HCT116 (cell line): ENCODE data around the gene USP10.

Experiments used
- CTCF ChIP-seq, 3 experiments: fragments of 200-600 bp in 1 of 3; sonication (generic) in 1 of 3; IDR thresholded peaks in 2 of 3; conservative IDR thresholded peaks in 1 of 3; 2 replicates each; pipeline ENCODE4 v1.5.1; 2012 to 2017; ENCODE audit warnings: low read depth in 2 of 3, low read length in 2 of 3, antibody characterized with exemption in 1 of 3, borderline replicate concordance in 1 of 3, control low read depth in 1 of 3, mild to moderate bottlenecking in 1 of 3, mixed read lengths in 1 of 3, mixed run types in 1 of 3, moderate library complexity in 1 of 3; ENCODE audit not compliant: insufficient read depth in 1 of 3
- EGR1 ChIP-seq: IDR thresholded peaks from 2 replicates; pipeline ENCODE4 v1.6.1; 2012; ENCODE audit warnings: low read depth
- EZH2 ChIP-seq: fragments of 200-600 bp; sonication (generic); IDR thresholded peaks from 2 replicates; pipeline ENCODE4 v1.6.1; 2017; ENCODE audit warnings: antibody characterized with exemption, mixed run types
- EZH2phosphoT487 ChIP-seq: fragments of 200-600 bp; IDR thresholded peaks from 2 replicates; pipeline ENCODE4 v1.6.1; 2018; ENCODE audit warnings: antibody characterized with exemption, borderline replicate concordance
- JUND ChIP-seq: IDR thresholded peaks from 2 replicates; pipeline ENCODE4 v1.6.1; 2012
- POLR2A ChIP-seq: IDR thresholded peaks from 2 replicates; pipeline ENCODE4 v1.7.0; 2011; ENCODE audit warnings: borderline replicate concordance; ENCODE audit not compliant: insufficient read depth, insufficient read length; ENCODE audit errors: extremely low read depth
- SP1 ChIP-seq: IDR thresholded peaks from 2 replicates; pipeline ENCODE4 v1.6.1; 2012; ENCODE audit warnings: low read depth
- TF ChIP-seq, protein P1 (sequence below): IDR thresholded peaks from 2 replicates; pipeline ENCODE4 v1.6.1; 2012

- no peak for TF ChIP-seq EZH2phosphoT487
- no peak for TF ChIP-seq POLR2A
- no peak for TF ChIP-seq CTCF (IDR thresholded peaks at IDR 0.05 in 2 of 3, conservative IDR thresholded peaks at IDR 0.05 in 1 of 3; ENCODE audit: borderline replicate concordance in 1 of 3, insufficient read depth in 1 of 3, low read depth in 2 of 3, low read length in 2 of 3)
- TF ChIP-seq JUND: no peak
- no peak for TF ChIP-seq SP1
- no peak for TF ChIP-seq EZH2
- TF ChIP-seq, protein P1, sequence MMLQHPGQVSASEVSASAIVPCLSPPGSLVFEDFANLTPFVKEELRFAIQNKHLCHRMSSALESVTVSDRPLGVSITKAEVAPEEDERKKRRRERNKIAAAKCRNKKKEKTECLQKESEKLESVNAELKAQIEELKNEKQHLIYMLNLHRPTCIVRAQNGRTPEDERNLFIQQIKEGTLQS: no peak
- TF ChIP-seq EGR1: no peak
These were observed 52.1 kb downstream of the USP10 start for GRCh38 chr16:84751947-84752346.
